HG02885 (cell line): Measurements from ENCODE around the gene MSMB.
"Not testable (repeated sequence)": the region's sequence is repeated elsewhere in the genome, so short reads cannot be mapped to it uniquely, and the experiment has no call there.

Experiments
- ATAC-seq: cut with Tn5 transposase; IDR thresholded peaks from one replicate; pipeline ENCODE4 v1.9.1; 2021; ENCODE audit warnings: mild to moderate bottlenecking; ENCODE audit not compliant: unreplicated experiment, poor library complexity

MSMB gene

DNA sequence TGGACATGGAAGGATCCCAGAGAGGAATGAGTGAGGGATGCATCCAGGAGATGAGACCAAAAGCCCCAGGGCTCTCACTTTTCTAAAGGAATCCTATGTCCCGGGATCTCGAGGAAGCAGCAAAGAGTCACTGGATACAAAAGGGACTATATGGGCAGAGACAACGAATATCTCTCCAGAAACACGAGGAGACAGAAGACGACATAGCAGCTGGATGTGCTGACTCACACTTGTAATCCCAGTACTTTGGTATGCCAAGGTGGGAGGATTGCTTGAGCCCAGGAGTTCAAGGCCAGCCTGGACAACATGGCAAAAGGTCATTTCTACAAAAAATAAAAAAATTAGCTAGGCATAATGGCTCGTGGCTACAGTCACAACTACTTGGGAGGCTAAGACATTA is 24.7 kb upstream of the MSMB start:
- no peak for ATAC-seq

DNA sequence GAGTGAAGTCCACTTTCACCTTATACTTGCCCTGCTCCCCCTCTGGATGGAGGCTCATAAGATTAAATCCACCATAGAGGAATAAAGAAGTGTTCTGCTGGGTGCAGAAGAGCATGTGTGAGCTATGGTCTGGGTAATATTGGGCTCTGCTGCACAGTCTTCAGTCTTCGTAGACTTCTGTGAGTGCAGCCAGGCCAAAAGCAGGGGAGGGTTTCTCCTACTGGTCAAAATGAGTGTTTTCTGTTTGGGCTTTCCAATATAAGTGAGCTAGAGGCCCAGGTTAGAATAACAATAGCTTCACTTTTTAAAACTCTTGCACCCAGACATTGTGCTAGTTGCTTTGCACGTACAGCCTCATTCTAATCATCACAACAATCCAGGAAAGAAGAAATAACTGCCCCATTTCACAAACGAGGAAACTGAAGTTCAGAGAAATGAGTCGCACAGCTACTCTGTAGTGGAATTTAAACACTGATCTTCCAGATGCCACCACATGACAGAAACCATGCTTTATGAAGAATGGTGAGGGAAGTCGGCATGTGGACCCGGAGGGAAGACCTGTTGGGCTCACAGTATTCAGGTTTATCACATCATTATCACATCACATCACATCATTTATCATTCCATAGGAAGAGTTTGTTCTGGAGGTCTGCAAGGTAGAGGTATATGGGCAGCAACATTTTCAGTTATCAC is 23.8 kb upstream of the MSMB start:
- ATAC-seq = no peak

DNA sequence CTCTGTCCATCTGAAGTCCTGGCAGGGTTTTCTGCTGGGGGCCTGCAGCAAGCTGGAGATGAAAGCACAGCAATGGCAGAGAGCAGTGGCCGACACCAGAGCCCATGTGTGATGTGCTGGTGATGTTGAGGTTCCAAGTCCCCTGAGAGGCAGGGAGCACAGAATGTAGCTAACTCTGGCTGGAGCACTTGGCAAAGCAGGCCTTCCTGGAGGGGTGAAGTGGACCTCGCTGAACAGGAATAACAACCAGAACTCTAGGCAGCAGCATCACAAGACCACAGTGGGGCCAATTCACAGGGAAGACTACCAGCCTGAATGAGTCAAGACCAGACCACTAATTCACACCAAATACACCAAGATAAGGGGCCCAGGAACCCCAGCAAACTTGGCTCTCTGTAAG is 22.8 kb upstream of the MSMB start:
- ATAC-seq = no peak

DNA sequence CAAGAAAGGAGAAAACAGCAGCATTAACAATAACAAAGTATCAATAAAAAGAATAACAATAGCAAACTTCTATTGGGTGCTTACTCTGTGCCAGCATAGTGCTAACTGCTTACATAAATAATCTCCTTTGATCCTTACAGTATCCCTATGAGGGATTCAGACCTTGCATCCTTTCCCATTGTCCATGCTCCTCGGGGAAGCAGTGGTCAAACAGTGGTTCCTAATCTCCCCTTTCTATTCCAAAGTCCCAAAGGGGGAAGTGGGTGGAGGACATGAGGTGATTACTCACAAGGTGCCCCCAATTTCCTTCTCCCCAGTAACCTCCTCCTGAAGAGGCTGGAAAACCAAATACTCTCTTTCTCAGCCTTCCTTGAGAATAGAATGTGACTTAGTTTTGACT is 22.0 kb upstream of the MSMB start:
- ATAC-seq = no peak

DNA sequence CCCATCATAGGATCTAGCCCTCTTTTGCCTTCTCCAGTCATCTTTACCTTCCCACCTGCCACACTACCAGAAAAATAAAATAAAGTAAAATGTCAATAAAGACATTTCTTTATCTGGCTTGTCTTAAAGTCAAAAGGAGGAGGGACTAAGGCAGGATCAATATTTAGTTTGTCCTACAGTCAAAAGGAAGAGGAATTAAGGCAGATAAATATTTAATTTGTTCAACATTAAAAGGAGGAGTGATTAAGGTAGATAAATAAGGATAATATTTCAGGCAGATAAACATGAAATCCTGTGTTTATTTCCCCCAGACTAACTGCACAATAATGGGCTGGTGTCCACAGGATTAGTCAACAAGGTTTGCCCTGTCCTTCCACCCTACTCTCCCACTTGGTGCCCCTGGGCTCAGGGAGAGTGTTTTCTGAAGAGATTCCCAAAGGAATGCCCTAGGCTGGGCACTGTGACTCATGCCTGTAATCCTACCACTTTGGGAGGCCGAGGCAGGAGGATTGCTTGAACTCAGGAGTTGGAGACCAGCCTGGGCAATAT is 18.3 kb upstream of the MSMB start:
- no peak for ATAC-seq

DNA sequence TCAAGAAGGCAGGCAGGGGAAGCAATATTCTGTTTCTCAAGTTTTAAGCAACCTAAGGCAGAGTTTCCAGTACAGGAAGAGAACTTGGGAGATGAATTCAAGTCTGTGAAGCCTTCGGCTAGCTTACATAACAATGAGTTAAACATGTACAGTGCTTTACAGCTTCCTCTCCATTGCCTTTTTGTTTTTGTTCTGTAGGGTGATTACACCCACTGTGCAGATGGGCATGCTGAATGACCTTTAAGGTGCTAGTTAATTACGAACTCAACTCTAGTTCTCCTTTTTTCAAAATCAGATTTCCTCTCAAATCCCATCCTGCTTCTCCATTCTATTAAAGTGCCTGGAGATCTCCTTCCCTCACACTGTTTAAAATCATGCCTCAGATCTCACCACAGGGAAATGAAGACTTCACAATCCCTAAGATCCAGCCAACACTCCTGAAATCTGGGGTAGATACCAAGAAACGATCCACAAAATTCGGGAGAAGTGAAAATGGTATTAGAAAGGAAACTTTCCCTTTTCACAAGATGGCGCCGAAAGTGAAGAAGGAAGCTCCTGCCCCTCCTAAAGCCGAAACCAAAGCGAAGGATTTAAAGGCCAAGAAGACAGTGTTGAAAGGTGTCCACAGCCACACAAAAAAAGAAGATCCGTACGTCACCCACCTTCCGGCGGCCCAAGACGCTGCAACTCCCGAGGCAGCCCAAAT is 16.8 kb upstream of the MSMB start:
- ATAC-seq = no peak

DNA sequence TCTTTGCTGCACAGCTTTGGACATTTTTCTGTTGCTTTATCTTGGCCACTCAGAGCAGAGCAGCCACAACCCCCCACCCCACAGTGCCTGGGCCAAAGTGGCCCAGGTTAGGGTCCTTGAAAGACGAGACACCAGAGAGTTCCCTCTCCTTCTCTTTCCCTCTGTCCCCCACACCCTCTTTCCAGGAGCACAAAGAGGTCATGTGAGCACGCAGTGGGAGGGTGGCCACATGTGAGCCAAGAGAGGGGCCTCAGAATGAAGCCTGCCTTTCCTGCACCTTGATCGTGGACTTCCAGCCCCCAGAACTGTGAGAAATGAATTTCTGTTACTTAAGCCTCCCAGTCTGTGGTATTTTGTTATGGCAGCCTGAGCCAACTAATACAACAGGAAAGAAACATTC is 14.6 kb upstream of the MSMB start:
- no peak for ATAC-seq

DNA sequence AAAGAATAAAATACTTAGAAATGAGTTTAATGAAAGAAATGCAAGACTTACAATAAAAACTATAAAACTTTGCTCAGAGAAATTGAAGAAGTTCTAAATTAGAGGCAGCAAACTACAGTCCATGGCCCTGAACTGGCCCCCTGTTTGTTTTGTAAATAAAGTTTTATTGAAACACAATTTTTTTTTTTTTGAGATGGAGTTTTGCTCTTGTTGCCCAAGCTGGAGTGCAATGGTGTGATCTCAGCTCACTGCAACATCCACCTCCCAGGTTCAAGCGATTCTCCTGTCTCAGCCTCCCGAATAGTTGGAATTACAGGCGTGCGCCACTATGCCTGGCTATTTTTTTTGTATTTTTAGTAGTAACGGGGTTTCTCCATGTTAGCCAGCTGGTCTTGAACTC is 11.9 kb upstream of the MSMB start:
- not testable (repeated sequence) for ATAC-seq

DNA sequence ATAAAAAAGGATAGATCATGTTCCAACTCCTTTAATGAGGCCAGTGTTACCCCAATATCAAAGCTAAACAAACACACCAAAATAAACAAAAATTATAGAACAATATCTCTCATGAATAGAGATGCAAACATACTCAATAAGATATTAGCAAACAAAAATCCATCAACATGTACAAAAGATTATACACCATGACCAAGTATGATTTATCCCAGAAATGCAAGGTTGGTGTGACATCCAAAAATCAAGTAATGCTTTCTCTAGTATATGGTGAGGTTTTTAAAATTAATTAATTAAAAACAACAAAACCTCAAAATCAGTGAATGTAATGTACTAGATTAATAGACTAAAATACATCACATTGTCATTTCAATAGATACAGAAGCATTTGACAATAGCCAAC is 11.0 kb upstream of the MSMB start:
- no peak for ATAC-seq

DNA sequence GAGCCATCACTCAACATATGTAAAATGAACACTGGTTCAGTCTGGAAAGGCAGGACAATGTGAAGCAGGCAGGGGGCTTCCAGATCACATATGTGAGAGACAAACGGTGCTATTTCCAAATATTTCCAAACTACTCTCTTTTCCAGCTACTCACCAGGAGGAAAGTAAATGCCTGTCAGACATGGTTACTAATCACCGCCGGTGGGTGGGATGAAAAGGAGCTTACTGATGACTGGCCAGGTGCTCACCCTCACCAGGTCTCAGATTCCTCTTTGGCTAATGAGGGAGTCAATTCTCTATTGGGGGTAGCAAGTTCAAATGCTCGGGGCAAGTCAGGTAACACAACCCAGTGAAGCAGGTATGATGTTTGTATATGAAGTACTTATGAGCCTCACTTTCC is 9.7 kb upstream of the MSMB start:
- ATAC-seq = no peak

DNA sequence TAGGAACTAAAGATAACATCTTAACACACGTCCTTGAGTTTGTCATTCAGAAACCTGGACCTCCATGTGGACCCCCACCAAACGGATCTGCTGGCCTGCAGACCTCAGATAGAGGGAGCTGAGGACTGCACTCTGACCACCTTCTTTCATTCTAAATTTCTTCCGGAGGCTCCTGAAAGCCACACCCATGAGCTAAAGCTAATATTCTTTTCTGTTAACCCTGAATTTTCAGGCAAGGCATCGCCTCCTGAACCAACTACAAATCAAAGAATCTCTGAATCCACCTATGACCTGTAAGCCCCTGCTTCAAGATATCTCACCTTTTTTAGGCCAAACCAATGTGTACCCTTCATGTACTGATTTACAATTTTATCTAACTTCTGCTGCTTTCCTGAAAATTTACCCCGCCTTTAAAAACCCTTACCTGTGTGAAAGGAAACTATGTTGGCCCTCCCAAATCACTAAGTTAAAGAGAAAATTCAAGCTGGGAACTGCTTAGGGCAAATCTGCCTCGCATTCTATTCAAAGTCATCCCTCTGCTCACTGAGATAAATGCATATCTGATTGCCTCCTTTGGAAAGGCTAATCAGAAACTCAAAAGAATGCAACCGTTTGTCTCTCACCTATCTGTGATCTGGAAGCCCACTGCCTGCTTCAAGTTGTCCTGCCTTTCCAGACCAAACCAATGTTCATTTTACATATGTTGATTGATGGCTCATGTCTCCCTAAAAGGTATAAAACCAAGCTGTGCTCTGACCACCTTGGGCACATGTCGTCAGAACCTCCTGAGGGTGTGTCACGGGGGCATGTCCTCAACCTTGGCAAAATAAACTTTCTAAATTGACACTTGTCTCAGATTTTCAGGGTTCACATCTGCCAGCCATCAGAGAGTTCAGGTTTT is 7.7 kb upstream of the MSMB start:
- no peak for ATAC-seq

DNA sequence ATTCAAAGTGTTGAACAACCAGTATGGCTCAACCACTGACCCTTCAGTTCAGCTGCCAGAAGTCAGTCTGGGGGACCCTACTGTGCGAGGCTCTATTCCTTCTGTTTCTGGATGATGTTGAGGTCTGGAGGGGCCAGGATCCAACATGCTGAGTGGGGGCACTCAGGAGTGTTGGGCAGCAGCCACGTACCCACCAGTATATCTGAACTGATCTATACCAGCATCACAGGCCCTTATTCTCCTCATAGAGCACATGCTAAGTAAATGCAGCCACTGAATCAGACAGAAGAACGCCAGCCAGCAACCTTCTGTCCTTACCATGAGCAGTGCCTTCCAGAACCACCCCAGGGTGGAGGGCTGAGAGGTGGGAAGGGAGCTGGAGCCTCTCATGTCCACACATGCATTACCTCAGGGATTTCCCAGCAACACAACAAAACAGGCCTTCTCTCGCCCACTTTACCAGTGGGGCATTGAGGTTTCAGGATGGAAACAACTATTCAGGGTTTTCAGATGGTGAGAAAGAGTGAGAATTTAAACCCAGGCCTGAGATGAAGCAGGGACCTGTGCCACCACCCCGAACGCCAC is 6.8 kb upstream of the MSMB start:
- ATAC-seq = no peak

DNA sequence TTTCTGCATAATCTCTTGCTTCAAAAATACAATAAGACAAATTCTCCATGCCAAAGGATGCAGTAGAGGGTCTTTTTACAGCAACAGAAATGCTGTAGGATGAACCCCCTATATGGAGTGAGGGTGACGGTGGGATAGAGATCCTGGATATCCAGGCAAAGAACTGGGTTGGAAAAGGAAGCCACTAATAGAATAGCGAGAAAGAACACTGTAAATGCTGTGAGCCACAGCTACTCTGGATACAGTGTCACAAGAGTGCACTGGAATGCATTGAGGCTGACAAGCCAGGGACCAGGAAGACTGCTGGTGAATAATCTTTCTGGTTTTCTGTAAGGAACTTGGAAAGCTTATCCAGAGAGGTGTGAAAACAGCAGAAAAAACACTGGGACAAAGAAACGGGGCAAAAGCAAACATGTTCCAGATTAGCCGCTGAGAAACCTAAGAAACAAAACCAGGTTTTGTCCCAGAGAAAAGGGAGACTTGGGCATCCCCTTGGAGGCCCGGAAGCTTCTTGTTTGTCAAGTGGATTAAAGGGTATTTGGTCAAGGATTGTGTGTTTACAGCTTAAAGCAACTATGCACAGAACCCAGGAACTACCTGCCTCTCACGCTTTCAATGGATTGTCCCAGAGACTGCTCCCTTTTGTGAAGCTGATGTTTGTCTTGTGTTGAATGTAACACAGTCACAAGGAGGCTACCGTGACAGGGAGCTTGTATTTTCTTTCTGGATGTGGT is 6.2 kb upstream of the MSMB start:
- no peak for ATAC-seq

DNA sequence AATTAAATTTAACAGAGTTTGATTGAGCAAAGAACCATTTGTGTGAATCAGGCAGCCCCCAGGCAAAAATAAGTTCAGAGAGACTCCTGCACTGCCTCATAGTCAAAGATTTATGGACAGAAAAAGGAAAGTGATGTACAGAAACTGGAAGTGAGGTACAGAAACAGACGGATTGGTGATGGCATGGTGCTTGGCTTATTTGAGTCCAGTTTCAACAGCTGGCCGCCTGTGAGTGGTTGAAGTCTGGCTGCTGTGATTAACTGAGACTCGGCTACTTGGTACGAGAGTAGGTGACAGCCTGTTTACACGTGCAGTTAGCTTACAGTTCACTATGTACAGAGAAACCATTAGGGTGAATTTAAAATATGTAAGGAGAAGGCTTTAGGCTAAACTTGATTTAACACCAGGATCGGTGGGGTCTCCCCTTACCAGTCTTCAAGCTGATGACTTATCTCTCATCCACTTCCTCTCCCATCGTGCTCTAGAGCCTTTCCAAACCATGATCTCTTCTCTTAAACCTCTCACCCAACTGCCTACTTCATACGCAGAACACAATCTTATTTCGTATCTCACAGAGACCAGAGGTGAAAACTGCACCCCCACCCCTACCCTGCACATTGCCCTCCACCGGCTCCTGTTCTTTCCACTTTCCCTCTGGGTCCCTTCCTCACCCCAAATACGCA is 5.0 kb upstream of the MSMB start:
- no peak for ATAC-seq

DNA sequence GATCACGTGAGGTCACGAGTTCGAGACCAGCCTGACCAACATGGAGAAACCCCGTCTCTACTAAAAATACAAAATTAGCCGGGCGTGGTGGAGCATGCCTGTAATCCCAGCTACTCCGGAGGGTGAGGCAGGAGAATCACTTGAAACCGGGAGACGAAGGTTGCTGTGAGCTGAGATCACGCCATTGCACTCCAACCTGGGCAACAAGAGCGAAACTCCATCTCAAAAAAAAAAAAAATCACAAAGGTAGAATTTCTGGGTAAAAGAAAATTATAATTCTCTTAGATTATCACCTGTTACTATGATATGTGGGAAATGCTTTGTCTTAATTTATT is 3.4 kb upstream of the MSMB start:
- not testable (repeated sequence) for ATAC-seq

DNA sequence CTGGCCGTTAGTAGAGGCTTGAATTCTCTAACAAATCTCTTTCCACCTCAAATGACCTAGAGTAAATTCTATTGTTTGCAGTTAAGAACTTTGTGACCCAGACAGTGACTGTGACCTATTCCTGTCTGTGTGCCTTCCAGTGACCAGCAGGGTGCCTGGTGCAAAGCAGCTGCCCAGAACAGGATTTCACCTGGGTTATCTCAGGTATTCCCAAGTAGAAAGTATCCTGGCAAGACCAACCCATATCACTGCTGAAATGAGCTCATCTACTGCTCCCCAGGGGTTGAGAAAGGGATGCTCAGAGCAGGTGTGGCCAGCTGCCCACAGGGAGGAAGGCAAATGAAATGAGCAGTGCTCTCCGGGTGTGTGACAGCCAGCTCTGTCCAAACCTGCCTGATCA is 2.1 kb upstream of the MSMB start:
- no peak for ATAC-seq

DNA sequence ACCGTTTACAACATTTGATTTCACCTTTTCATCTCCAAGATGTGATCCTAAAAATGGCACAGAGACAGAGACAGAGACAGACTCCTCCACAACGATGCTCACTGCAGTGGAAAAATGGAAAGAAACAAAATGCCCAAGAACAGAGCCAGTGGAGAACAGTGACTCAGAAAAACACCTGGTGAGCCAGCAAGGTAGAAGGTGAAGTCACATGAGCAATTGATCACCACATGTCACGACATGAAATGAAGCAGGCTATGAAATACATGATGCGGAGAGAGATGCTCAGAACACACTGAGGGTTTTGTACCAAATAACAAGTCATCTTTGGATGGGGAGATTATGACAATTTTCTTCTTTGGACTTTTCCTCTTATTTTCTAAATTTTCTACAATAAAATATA is 3.5 kb downstream of the MSMB start:
- ATAC-seq = no peak

DNA sequence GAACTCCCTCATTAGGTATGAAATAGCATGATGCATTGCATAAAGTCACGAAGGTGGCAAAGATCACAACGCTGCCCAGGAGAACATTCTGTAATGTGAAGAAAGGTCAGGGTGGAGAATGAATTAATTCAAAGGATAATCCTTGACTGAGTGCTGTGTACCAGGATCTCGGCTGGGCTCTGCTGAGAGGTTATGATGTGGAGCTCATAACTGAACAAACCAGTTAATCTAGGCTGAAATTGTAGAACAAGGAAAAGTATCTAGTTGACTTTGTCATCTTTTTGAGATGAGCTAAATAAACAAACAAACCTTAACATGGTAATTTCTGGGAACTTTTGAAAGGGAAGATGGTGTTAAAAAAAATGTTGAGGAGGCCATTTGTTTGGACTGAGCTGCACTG is 6.1 kb downstream of the MSMB start:
- no peak for ATAC-seq

DNA sequence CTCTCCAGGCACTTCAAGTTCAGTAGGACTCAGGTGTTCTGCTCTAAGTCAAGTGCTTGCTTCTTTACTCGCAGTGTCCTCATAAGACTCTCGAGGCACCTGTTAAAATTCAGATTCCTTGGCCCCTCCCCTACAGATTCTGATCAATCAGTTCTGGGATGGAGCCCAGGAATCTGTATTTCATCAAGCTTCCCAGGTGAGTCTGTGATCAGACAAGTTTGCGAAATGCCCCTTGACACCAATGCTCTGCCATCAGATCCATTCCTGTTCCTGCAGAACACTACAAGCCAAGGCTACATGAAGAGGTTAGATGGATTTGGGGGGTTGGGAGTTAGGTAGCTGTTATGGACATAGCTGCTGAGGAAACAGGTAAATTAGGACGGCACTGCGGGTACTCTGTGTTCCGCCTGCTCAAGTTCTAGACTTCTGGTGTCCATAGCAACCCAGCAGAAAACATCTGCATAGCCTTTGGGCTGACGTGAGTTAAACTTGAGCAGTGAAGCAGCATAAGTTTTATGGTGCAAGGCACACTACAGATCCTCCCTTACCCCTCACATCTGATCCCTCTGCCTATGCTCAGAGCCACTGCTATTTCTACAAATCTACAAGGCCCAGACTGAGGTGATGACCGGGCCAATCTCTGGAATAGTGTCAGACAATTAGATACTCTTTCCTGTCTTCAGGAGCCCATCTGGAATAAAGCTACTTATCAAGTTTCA is 8.8 kb downstream of the MSMB start:
- ATAC-seq = no peak
